Right cardiac atrium (tissue), 5 donors: ENCODE measurements around the gene XKR7. TPM values are rescaled to one million over a fixed set of nuclear protein-coding genes. Genes with fewer than 3 reads are reported as not detected.

Experiments
- ATAC-seq, 2 donors: fragments of 200-7000 bp; cut with Tn5 transposase; one replicate each; pipeline versions ENCODE4 v1.8.0 to v1.9.1; 2020; ENCODE audit warnings: moderate library complexity in 2 of 2, mild to moderate bottlenecking in 1 of 2
- DNase-seq, 3 donors: peaks; one replicate each; pipeline ENCODE4 v3.0.0-alpha.2; 2020
- H3K27ac ChIP-seq: one replicate; pipeline ENCODE4 v1.5.1; 2013; ENCODE audit warnings: mild to moderate bottlenecking, low read length, control low read depth, moderate library complexity
- H3K27me3 ChIP-seq: one replicate; pipeline ENCODE4 v1.6.1; 2013; ENCODE audit not compliant: control insufficient read depth, insufficient read depth
- H3K4me1 ChIP-seq: one replicate; pipeline ENCODE4 v1.6.1; 2013; ENCODE audit warnings: low read length; ENCODE audit not compliant: control insufficient read depth, insufficient read depth
- H3K4me3 ChIP-seq: one replicate; pipeline ENCODE4 v1.5.1; 2013; ENCODE audit warnings: low read length, control low read depth
- H3K9me3 ChIP-seq: one replicate; pipeline ENCODE4 v1.6.1; 2013; ENCODE audit warnings: low read length; ENCODE audit not compliant: control insufficient read depth
- WGBS: extraction: QIAGEN DNeasy Blood & Tissue Kit; methylation state at CpG from one replicate; pipeline ENCODE4 v1.1.7; 2013; 5-methylcytosine and 5-hydroxymethylcytosine counted together
- intact Hi-C, 4 donors: fragments of 100-400 bp; cut with DNase I; formaldehyde crosslinking; loops; one replicate each; pipeline versions ENCODE4 v1.11.0 to v1.14.0; 2022 to 2023
- polyA plus RNA-seq: library from polyadenylated mRNA; stranded (reverse); fragments of 200-250 nt; gene quantifications from one replicate; pipeline ENCODE4 v1.2.3, GENCODE V29; 2013
- total RNA-seq, 4 donors: library from RNA; stranded (reverse); fragmentation: NEBNext Ultra II Directional; extraction: Animal tissue kit (Norgen Biotek cat#: 25700); gene quantifications; one replicate each; pipeline ENCODE4 v1.2.1, GENCODE V29; 2021
- donor health status: healthy with polysubstance abuse.
- donor health status: DM: no; HTN: yes; CAD: no.
- donor health status: DM: no; HTN: no; CAD: no.
- donor health status: DM: no; HTN: yes; CAD: no; lungs with severe emphysema.
- donor health status: DM: yes; HTN: yes; CAD: no.

The XKR7 gene
- total and polyA plus RNA-seq, 5 donors, result under 0.01 TPM; not detected in 4

DNA sequence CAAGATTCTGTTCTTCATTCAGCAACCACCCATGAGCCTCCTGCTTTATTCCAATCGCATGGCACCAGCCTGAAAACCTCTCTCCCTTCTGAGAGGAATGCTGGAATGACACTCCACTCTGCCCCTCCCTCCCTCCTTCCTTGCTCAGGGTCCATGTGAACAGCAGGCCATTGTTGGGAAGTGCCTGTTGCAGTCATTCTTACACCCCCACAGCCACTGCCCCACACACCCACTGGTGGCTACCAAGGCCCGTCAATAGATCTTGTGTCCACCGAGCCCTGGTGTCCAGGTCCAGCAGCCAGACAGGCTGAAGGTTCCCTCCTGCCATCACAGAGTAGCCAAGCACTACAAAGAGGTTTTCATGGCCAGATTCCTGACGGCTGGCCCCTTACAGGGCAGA, 22.6 kb upstream of the XKR7 start:
- 79% methylated on average over 4 of the region's 4 CpGs for WGBS
- no peak overlapping the region for H3K4me3 ChIP-seq
- H3K9me3 ChIP-seq, result no peaks in the 10 kb centered on the region
- H3K4me1 ChIP-seq, result peaks cover 4% of the 10 kb centered on the region
- ATAC-seq (no peak), DNase-seq (no peak)
- no peak overlapping the region for H3K27ac ChIP-seq
- H3K27me3 ChIP-seq, result no peaks in the 10 kb centered on the region
- intact Hi-C loops, result no loop called here

DNA sequence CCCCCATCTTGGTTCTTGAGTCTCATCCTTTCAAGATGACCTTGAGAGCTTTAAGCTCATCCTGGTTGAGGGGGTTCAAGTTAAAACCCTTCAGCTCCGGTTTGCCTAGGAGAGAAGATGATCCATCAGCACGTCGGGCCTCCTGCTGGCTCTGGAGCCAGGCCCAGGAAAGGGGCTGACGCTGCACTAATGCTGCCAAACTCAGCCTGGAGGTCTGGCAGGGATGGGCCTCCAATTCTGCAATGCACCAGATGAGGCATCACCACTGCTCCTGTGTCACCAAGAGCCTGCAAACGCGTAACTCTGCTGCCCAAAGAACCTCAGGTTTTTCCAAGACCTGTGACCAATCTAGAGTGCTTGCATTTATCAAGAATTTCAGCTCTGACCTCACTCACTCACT, 22.2 kb upstream of the XKR7 start:
- intact Hi-C loops, result no loop called here
- no peak overlapping the region for H3K4me3 ChIP-seq
- peak in 1 of 2 donors; percentile 19 for ATAC-seq
- no peaks in the 10 kb centered on the region for H3K27me3 ChIP-seq
- no peaks in the 10 kb centered on the region for H3K9me3 ChIP-seq
- H3K4me1 ChIP-seq, result peaks cover 5% of the 10 kb centered on the region
- no peak for DNase-seq
- 56% methylated on average over 6 of the region's 6 CpGs for WGBS
- no peak overlapping the region for H3K27ac ChIP-seq

DNA sequence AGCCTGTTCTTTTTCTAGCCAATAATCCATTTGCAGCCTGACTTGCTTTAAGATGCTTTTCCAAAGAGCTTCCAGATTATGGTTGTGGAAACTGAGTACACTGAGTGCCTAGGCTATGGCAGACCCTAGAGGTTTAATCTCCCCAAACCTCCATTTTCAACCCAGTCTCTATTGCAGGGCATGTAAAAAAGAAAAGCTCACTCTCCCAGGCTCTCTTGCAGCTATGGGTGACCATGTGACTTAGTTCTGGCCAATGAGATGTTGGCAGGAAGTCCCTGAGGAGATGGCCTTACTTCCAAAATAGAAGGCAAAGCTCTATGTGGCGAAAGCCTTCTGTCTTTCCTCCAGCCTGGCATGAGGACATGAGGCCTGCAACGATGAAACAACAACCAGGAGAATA, 19.9 kb upstream of the XKR7 start:
- intact Hi-C loops, result no loop called here
- H3K4me1 ChIP-seq, result peaks cover 8% of the 10 kb centered on the region
- ATAC-seq (no peak), DNase-seq (no peak)
- H3K4me3 ChIP-seq, result no peak overlapping the region
- H3K9me3 ChIP-seq, result no peaks in the 10 kb centered on the region
- no peaks in the 10 kb centered on the region for H3K27me3 ChIP-seq
- WGBS, result 96% methylated on average over 2 of the region's 2 CpGs
- H3K27ac ChIP-seq, result no peak overlapping the region

DNA sequence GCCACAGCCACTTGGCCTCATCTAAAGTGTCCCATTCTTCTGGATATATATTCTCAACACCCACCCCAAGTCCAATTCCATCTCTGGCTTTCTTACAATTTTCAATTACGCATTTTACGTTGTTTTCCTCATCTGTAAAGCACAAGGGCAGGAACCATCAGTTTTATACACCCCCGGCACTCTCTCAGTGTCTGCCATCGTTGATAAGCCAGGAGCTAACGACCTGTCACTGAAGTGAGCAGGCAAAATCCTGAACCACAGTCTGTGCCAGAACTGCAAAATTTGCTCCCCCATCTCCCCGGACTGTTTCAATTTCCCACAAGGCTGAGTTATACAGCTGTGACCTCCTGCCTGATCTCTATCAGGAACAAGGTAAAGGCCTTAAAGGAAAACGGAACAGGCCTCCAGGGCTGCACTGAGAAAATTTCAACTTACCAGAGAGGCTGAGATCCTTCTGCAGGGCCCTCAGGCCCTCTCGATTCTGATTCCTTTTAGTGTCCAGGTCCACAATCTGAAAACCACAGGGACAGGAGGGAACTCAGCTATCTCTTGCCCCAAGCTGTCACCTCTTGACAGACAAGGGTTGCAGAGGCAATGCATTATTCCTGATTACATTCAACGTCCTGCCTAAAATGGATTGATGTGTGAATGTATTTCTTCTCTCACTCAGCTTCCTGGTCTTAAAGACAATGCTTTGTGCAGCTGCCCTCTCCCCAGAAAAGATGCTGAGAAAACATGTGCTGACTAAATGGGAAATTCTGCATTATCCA, 17.9 kb upstream of the XKR7 start:
- Histone ChIP-seq H3K9me3 (no peaks in the 10 kb centered on the region), H3K4me1 (peaks cover 6% of the 10 kb centered on the region), H3K27me3 (no peaks in the 10 kb centered on the region), H3K4me3 (no peak overlapping the region), H3K27ac (no peak overlapping the region)
- no peak for ATAC-seq
- intact Hi-C loops, result loop anchor here (5.0 to 10.0 kb wide), 3 partner anchors 75 to 98 kb away; no protein-coding TSS in a partner anchor
- no peak for DNase-seq
- 62% methylated on average over 9 of the region's 9 CpGs for WGBS

DNA sequence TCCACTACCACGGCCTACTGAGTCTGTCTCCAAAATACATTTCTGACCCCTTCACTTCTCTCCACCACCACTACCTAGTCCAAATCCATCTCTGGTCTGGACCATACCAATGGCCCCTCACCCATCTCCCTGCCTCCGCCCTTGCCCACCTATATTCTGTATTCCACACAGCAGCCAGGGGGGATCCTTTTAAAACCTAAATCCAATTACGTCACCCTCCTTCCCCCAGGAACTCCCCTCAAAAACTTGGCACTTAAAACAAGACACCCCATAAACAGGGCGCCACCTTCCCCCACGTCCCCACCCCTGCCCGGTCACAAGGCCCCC, 16.8 kb upstream of the XKR7 start:
- Histone ChIP-seq H3K4me1 (peaks cover 6% of the 10 kb centered on the region), H3K27me3 (no peaks in the 10 kb centered on the region), H3K4me3 (peak overlapping the region; percentile 85), H3K27ac (peak overlapping the region; percentile 55), H3K9me3 (no peaks in the 10 kb centered on the region)
- ATAC-seq, result no peak
- WGBS, result 5% methylated on average over 6 of the region's 6 CpGs
- no peak for DNase-seq
- intact Hi-C loops, result loop anchor here (5.0 to 10.0 kb wide), 3 partner anchors 74 to 99 kb away; no protein-coding TSS in a partner anchor

DNA sequence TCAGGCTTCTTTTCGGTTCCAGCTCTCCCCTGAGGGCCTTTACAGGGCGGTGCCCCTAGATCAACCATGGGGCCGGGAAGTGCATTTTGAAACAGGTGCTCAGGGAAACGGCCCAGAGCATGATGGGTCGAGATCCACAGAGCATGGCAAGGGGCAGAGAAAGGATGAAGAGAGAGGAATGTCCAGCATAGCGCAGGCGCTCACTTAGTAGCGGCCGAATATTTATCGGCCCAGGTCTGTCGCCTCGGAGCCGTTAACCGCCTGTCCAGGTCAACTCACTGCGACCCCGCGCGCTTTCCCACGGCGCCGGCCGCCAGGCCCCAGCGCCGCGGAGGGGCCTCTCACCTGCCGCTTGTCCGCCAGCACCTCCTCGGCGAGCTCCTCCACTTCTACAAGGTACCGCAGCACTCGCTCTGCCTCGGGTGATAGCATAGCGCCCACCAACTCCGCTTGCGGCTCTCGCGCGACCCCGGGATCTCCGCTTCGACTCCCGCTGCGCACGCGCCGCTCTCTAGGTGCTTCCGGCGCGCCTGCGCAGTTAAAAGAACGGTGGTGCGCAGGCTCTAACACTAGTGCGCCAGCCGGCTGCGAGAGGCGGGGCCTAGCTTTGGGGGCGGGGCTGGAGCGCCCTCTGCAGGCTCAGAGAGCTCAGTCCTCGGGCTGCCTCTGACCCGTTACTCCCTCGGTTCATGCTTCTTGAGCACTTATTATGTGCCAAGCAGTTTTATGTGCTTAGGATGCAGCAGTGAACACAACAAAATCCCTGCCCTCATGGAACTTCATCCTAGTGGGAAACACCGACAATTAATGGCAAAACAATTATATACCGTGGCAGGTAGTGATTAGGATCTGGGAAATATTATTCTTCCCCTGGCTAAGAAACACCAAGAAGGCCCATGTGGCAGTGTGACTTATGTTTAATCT, 16.2 kb upstream of the XKR7 start, which contains the start of gene PDRG1:
Gene PDRG1, minus strand, starts transcription at position 517 of the 924 bp plus-strand sequence. Its CDS starts 85 bp downstream, at position 432.
- peak; percentile 96 to 99 (median 99) for DNase-seq
- peak; percentile 97 for ATAC-seq
- H3K27ac ChIP-seq, result peak within 1 kb of the TSS; percentile 55
- under 1% methylated on average over 63 of the region's 63 CpGs for WGBS
- H3K9me3 ChIP-seq, result no peaks in the 10 kb centered on the region
- H3K4me1 ChIP-seq, result peaks cover 6% of the 10 kb centered on the region
- H3K4me3 ChIP-seq, result peak within 1 kb of the TSS; percentile 85
- intact Hi-C loops, result loop anchor here (2.0 to 10.0 kb wide), 4 partner anchors 73 to 99 kb away; no protein-coding TSS in a partner anchor
- H3K27me3 ChIP-seq, result no peaks in the 10 kb centered on the region

DNA sequence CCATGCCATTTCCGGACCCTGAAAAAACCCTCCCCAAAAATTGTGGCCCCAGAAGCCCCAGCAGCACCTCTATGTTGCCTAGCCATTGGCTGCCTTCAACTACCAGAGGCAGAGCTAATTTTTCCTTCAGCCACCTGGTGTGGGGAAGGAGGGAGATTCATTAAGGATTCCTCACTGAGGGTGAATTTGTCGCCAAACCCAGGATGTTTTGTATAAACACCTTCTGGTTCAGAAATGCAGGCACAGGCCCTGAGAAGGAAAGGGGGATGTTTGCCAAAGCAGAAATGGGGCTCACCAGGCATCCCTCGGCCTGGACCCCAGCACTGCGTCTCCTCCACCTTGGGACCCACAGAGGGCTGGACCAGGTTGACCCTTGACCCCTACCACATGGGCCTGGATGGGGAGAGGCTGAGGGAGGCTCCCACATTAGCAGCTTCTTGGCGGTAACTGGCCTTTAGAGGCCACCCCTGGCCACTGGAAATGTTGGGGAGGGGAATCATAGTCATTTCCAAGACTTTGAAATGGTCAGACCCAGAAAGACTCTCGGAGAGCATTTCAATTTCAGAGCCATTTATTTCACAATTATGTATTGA, 14.3 kb upstream of the XKR7 start:
- intact Hi-C loops, result loop anchor here (2.0 to 10.0 kb wide), 4 partner anchors 71 to 101 kb away; no protein-coding TSS in a partner anchor
- WGBS, result 84% methylated on average over 6 of the region's 6 CpGs
- Histone ChIP-seq H3K27me3 (no peaks in the 10 kb centered on the region), H3K4me1 (peaks cover 6% of the 10 kb centered on the region), H3K4me3 (no peak overlapping the region), H3K9me3 (no peaks in the 10 kb centered on the region), H3K27ac (no peak overlapping the region)
- DNase-seq, result no peak
- ATAC-seq, result no peak

DNA sequence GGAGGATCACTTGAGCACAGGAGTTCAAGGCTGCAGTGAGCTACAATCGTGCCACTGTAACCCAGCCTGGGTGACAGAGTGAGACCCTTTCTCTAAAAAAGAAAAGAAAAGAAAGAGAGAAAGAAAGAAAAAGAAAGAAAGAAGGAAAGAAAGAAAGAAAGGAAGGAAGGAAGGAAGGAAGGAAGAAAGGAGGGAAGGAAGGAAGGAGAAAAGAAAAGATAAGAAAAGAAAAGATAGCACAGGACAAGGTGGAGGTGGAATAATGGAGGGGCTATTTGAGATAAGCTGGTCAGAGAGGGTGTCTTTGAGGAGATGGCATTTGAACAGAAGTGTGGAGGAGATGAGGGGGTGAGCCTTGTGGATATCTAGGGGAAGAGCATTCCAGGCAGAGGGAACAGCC, 13.5 kb upstream of the XKR7 start:
- 71% methylated on average over 1 of the region's 1 CpG for WGBS
- Histone ChIP-seq H3K4me3 (no peak overlapping the region), H3K27ac (no peak overlapping the region), H3K27me3 (no peaks in the 10 kb centered on the region), H3K9me3 (no peaks in the 10 kb centered on the region), H3K4me1 (peaks cover 6% of the 10 kb centered on the region)
- intact Hi-C loops, result loop anchor here (5.0 to 10.0 kb wide), 3 partner anchors 70 to 102 kb away; no protein-coding TSS in a partner anchor
- DNase-seq (no peak), ATAC-seq (no peak)

DNA sequence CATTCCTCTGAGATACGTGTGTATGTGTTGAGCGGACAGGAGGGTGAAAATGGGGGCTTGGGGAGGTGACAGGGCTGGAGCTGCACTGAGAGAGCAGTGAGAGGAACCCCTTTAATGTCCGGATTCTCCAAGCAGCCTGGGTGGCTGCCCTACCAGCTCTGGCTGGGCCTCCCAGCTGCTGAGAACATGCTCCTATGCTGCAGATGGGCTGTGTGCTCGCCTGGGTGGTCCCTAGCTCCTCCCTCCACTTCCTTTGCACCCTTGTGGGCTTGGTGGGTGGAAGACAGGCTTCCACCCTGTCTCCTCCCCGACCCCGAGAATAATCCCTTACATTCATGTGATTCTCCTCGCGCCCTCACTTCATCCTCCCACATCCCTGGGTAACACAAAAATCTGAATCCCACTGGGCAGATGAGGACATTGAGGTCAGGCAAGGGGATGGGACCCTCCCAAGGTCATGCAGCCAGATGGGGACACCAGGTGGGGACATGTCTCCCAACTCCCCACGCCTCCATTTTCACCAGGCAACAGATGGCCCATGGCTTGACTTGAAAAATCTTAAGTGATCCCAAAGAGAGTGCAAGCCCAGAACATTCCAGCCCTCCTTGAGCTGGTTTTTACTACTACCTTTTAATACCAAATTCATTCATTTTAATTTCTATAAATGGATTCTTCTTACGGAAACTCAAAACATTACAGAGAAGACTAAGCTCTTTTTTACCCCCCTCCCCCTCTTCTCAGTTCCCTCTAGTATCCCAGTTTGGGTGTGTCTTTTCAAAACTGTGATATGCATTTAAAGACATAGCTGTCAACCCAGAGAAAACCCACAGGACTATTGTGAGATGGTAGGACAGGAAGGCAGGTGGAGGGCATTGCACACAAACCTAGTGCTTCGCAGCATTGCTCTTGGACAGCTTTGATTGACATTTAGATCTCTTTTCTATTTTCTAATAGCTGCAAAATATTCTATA, 11.1 kb upstream of the XKR7 start:
- intact Hi-C loops, result loop anchor here in 2 of 4 donors (10.0 kb wide), 2 partner anchors 68 to 102 kb away; no protein-coding TSS in a partner anchor
- WGBS, result 42% methylated on average over 11 of the region's 11 CpGs
- ATAC-seq, result no peak
- Histone ChIP-seq H3K9me3 (no peaks in the 10 kb centered on the region), H3K4me1 (no peaks in the 10 kb centered on the region), H3K27me3 (no peaks in the 10 kb centered on the region), H3K4me3 (no peak overlapping the region), H3K27ac (no peak overlapping the region)
- DNase-seq, result no peak

DNA sequence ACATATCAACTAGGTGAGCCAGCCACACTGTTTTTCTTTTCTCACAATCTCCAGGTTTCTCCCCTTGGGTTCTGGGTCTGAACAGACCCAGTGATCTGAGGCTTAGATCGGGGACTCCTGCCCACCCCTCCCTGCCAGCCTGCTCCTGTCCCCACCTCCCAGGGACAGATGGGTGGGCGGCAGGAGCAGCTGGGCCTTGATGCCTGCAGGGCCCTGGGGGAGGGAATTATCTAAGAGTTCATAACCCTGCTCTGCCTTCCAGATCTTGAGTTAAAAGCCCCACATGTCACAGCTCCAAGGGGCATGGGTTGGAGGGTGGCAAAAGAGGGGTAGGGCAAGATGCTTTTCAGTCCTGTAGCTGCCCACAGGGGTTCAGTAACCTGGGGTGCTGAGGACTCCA, 5.2 kb upstream of the XKR7 start:
- ATAC-seq (no peak), DNase-seq (no peak)
- Histone ChIP-seq H3K27me3 (no peaks in the 10 kb centered on the region), H3K4me3 (no peak overlapping the region), H3K27ac (no peak overlapping the region), H3K9me3 (no peaks in the 10 kb centered on the region), H3K4me1 (no peaks in the 10 kb centered on the region)
- intact Hi-C loops, result loop anchor here in 1 of 4 donors (5.0 kb wide), 1 partner anchor 70 kb away; no protein-coding TSS in a partner anchor
- WGBS, result 30% methylated on average over 2 of the region's 2 CpGs
